Neural cell (in vitro differentiated cells): Measurements from ENCODE around the gene GMEB2. TPM values are rescaled to one million over a fixed set of nuclear protein-coding genes. Genes with fewer than 3 reads are reported as not detected.
"Not testable (repeated sequence)": the region's sequence is repeated elsewhere in the genome, so short reads cannot be mapped to it uniquely, and the experiment has no call there.

Source experiments
- H2AFZ ChIP-seq: fragments of 200-600, 300-800 bp; sonication (generic), shearing (Covaris generic); 2 replicates; pipeline ENCODE4 v1.6.0; 2014; ENCODE audit warnings: low read depth, mild to moderate bottlenecking, antibody characterized with exemption, low read length, moderate library complexity
- H3F3A ChIP-seq: fragments of 200-600 bp; shearing (Covaris generic); 2 replicates; pipeline ENCODE4 v1.6.1; 2016; ENCODE audit warnings: mild to moderate bottlenecking, moderate library complexity, mixed read lengths, antibody characterized with exemption, low read length; ENCODE audit not compliant: insufficient read depth, poor library complexity, severe bottlenecking
- H3K27ac ChIP-seq: fragments of 200-600, 300-800 bp; sonication (generic), shearing (Covaris generic); 2 replicates; pipeline ENCODE4 v1.5.1; 2014; ENCODE audit warnings: mild to moderate bottlenecking, low read length, moderate library complexity
- H3K27me3 ChIP-seq: fragments of 300-800, 200-600 bp; sonication (generic), shearing (Covaris generic); 2 replicates; pipeline ENCODE4 v1.6.0; 2014; ENCODE audit warnings: mild to moderate bottlenecking, low read depth, low read length, moderate library complexity; ENCODE audit not compliant: insufficient read depth
- H3K36me3 ChIP-seq: fragments of 300-800, 200-600 bp; sonication (generic), shearing (Covaris generic); 2 replicates; pipeline ENCODE4 v1.5.1; 2014; ENCODE audit warnings: mild to moderate bottlenecking, antibody characterized with exemption, low read length, moderate library complexity; ENCODE audit not compliant: insufficient read depth
- H3K4me2 ChIP-seq: fragments of 300-800, 200-600 bp; sonication (generic), shearing (Covaris generic); 2 replicates; pipeline ENCODE4 v1.6.0; 2014; ENCODE audit warnings: mild to moderate bottlenecking, low read length
- H3K4me3 ChIP-seq: fragments of 300-800, 200-600 bp; sonication (generic), shearing (Covaris generic); 2 replicates; pipeline ENCODE4 v1.5.1; 2014; ENCODE audit warnings: mild to moderate bottlenecking, low read length, moderate library complexity
- H3K79me2 ChIP-seq: fragments of 200-600 bp; shearing (Covaris generic); replicated peaks from 2 replicates; pipeline ENCODE4 v1.6.0; 2014; ENCODE audit warnings: mild to moderate bottlenecking, low read length, moderate library complexity; ENCODE audit not compliant: insufficient read depth
- H3K9ac ChIP-seq: fragments of 300-800, 200-600 bp; sonication (generic), shearing (Covaris generic); 2 replicates; pipeline ENCODE4 v1.6.1; 2016; ENCODE audit warnings: mild to moderate bottlenecking, low read length, mixed read lengths
- H3K9me2 ChIP-seq: fragments of 200-600 bp; shearing (Covaris generic); 2 replicates; pipeline ENCODE4 v1.6.1; 2016; ENCODE audit warnings: mild to moderate bottlenecking, low read length, mixed read lengths; ENCODE audit not compliant: insufficient read depth
- H3K9me3 ChIP-seq: fragments of 200-600, 300-800 bp; sonication (generic), shearing (Covaris generic); 2 replicates; pipeline ENCODE4 v1.6.1; 2016; ENCODE audit warnings: mild to moderate bottlenecking, mixed run types, low read length, moderate library complexity, mixed read lengths
- H4K20me1 ChIP-seq: fragments of 200-600 bp; shearing (Covaris generic); 2 replicates; pipeline ENCODE4 v1.6.1; 2016; ENCODE audit warnings: mild to moderate bottlenecking, mixed run types; ENCODE audit not compliant: insufficient read depth
- EP300 ChIP-seq: fragments of 450-650 bp; conservative IDR thresholded peaks from 2 replicates; pipeline ENCODE4 v1.6.1; 2014; ENCODE audit warnings: antibody characterized with exemption, mild to moderate bottlenecking, moderate library complexity; ENCODE audit not compliant: poor library complexity, severe bottlenecking
- EZH2 ChIP-seq: fragments of 200-600, 300-800 bp; shearing (Covaris generic), sonication (generic); IDR thresholded peaks from 2 replicates; pipeline ENCODE4 v1.6.1; 2014; ENCODE audit warnings: antibody characterized with exemption, low read length, borderline replicate concordance, mild to moderate bottlenecking; ENCODE audit not compliant: insufficient read depth, poor library complexity, severe bottlenecking
- MXI1 ChIP-seq: fragments of 450-650 bp; conservative IDR thresholded peaks from 2 replicates; pipeline ENCODE4 v1.6.1; 2014; ENCODE audit warnings: antibody characterized with exemption, mild to moderate bottlenecking; ENCODE audit not compliant: poor library complexity, severe bottlenecking
- POLR2AphosphoS5 ChIP-seq: IDR thresholded peaks from 2 replicates; pipeline ENCODE4 v1.6.1; 2012
- RAD21 ChIP-seq: fragments of 450-650 bp; conservative IDR thresholded peaks from 2 replicates; pipeline ENCODE4 v1.6.1; 2014; ENCODE audit warnings: antibody characterized with exemption, mild to moderate bottlenecking, moderate library complexity
- SMC3 ChIP-seq: fragments of 450-650 bp; conservative IDR thresholded peaks from 2 replicates; pipeline ENCODE4 v1.6.1; 2014; ENCODE audit warnings: antibody characterized with exemption, mild to moderate bottlenecking, moderate library complexity; ENCODE audit not compliant: poor library complexity
- TAF1 ChIP-seq: IDR thresholded peaks from 2 replicates; pipeline ENCODE4 v1.6.1; 2012; ENCODE audit warnings: low read depth
- polyA plus RNA-seq: library from polyadenylated mRNA; depleted of rRNA; stranded (reverse); fragments of >200 nt; gene quantifications from 2 replicates; pipeline ENCODE4 v1.2.3, GENCODE V29; 2014
- TF ChIP-seq, protein P1 (sequence below): IDR thresholded peaks from 2 replicates; pipeline ENCODE4 v1.6.1; 2012; ENCODE audit warnings: borderline replicate concordance
- TF ChIP-seq, protein P2 (sequence below): fragments of 450-650 bp; IDR thresholded peaks from 2 replicates; pipeline ENCODE4 v1.5.1; 2014; ENCODE audit warnings: antibody characterized with exemption, mild to moderate bottlenecking, moderate library complexity; ENCODE audit not compliant: poor library complexity, severe bottlenecking

GMEB2 gene
- polyA plus RNA-seq, 1 donor from 2014 or later, result 13.7 TPM

DNA sequence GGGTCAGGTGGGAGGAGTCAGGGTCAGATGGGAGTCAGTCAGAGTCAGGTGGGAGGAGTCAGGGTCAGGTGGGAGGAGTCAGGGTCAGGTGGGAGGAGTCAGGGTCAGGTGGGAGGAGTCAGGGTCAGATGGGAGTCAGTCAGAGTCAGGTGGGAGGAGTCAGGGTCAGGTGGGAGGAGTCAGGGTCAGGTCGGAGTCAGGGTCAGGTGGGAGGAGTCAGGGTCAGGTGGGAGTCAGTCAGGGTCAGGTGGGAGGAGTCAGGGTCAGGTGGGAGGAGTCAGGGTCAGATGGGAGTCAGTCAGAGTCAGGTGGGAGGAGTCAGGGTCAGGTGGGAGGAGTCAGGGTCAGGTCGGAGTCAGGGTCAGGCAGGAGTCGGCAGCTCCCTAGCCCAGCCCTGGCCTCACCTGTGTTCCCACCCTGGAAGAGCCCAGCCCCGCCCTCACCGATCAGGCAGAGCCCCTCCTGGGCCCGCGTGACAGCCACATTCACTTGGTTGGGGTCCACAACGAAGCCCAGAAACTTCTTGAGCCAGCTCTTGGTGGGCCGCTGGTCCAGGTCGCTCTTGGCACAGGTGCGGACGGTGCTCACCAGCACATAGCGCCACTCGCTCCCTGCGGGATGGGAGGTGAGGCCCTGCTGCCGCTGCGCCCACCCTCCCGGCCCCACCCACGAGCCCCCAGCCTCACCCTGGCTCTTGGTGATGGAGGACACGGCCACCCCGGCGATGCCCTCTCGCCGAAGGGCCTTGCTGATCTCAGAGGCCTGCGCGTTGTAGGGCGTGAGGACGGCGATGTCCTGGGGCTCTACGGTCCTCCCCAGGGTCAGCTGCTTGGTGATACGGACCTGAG is 67.2 kb downstream of the GMEB2 start:
- H3K9me2 ChIP-seq, H3K27ac ChIP-seq, H3K4me3 ChIP-seq, H3F3A ChIP-seq, H3K9me3 ChIP-seq, H3K4me2 ChIP-seq, H3K36me3 ChIP-seq, H2AFZ ChIP-seq, H3K79me2 ChIP-seq, H3K27me3 ChIP-seq, H4K20me1 ChIP-seq, H3K9ac ChIP-seq: not testable (repeated sequence)

DNA sequence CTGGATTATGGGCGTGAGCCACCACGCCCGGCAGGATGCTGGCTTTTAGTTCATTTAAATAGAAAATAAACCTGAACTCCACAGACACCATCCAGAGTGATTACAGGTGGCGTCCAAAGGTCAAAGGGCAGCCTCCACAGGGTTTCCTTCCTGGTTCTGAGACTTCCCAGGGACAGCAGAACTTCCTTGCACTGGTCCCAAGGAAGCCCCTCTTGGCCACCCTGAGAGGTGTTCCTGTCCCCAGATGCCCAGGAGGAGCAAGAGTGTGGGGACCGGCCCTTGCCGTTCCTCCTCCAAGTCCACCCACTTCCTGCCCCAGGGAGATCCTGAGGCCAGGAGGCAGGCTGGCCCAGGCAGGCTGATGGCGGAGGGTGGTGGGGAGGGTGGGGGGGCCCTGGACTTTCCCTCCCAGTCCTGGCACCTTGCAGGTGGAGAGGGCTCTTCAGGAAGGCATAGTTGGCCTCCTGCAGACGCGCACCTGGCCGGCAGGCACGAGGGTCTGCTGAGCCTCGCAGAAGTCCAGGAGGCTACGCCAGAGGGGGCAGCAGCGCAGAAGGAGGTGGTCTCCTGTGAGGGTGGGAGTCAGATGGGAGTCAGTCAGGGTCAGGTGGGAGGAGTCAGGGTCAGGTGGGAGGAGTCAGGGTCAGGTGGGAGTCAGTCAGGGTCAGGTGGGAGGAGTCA is 68.0 kb downstream of the GMEB2 start:
- Histone ChIP-seq H3K9me2 (no peaks in the 10 kb centered on the region), H3F3A (no peaks in the 10 kb centered on the region), H3K9me3 (no peaks in the 10 kb centered on the region), H2AFZ (no peak overlapping the region), H4K20me1 (no peaks in the 10 kb centered on the region), H3K36me3 (no peaks in the 10 kb centered on the region), H3K9ac (no peak overlapping the region), H3K4me2 (no peak overlapping the region), H3K4me3 (no peak overlapping the region), H3K79me2 (no peaks in the 10 kb centered on the region), H3K27ac (no peak overlapping the region), H3K27me3 (no peaks in the 10 kb centered on the region)
- TF ChIP-seq EZH2 (no peak), EP300 (no peak), RAD21 (no peak), POLR2AphosphoS5 (no peak), TAF1 (no peak)

DNA sequence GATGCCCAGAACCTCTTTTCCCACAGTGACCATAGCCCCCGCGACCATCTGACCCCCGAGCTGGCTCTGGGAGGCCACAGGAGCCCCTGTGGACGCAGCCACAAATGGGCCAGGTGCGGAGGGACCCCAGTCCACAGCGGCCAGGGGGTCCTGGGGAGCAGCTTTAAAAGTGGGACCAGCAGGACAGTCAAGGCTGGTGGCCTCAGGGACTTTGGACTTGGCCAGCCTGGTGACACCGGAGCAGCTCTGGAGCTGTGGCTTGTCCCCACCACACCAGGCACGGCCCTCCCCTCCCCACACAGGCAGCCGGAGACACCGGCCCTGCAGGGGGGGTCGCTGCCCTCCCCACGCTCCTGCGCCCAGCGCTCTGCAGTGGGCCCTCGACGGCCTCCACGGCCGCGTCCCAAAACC is 69.4 kb downstream of the GMEB2 start:
- Histone ChIP-seq H3F3A (no peaks in the 10 kb centered on the region), H3K27me3 (no peaks in the 10 kb centered on the region), H3K79me2 (no peaks in the 10 kb centered on the region), H3K27ac (no peak overlapping the region), H3K9me2 (no peaks in the 10 kb centered on the region), H3K4me3 (no peak overlapping the region), H3K9me3 (no peaks in the 10 kb centered on the region), H4K20me1 (no peaks in the 10 kb centered on the region), H3K9ac (no peak overlapping the region), H3K4me2 (no peak overlapping the region), H3K36me3 (no peaks in the 10 kb centered on the region), H2AFZ (no peak overlapping the region)
- TF ChIP-seq EP300 (no peak), TAF1 (no peak), EZH2 (no peak), POLR2AphosphoS5 (no peak), MXI1 (no peak), SMC3 (no peak), RAD21 (no peak)
- TF ChIP-seq, protein P1, sequence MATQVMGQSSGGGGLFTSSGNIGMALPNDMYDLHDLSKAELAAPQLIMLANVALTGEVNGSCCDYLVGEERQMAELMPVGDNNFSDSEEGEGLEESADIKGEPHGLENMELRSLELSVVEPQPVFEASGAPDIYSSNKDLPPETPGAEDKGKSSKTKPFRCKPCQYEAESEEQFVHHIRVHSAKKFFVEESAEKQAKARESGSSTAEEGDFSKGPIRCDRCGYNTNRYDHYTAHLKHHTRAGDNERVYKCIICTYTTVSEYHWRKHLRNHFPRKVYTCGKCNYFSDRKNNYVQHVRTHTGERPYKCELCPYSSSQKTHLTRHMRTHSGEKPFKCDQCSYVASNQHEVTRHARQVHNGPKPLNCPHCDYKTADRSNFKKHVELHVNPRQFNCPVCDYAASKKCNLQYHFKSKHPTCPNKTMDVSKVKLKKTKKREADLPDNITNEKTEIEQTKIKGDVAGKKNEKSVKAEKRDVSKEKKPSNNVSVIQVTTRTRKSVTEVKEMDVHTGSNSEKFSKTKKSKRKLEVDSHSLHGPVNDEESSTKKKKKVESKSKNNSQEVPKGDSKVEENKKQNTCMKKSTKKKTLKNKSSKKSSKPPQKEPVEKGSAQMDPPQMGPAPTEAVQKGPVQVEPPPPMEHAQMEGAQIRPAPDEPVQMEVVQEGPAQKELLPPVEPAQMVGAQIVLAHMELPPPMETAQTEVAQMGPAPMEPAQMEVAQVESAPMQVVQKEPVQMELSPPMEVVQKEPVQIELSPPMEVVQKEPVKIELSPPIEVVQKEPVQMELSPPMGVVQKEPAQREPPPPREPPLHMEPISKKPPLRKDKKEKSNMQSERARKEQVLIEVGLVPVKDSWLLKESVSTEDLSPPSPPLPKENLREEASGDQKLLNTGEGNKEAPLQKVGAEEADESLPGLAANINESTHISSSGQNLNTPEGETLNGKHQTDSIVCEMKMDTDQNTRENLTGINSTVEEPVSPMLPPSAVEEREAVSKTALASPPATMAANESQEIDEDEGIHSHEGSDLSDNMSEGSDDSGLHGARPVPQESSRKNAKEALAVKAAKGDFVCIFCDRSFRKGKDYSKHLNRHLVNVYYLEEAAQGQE, result no peak
- TF ChIP-seq, protein P2, sequence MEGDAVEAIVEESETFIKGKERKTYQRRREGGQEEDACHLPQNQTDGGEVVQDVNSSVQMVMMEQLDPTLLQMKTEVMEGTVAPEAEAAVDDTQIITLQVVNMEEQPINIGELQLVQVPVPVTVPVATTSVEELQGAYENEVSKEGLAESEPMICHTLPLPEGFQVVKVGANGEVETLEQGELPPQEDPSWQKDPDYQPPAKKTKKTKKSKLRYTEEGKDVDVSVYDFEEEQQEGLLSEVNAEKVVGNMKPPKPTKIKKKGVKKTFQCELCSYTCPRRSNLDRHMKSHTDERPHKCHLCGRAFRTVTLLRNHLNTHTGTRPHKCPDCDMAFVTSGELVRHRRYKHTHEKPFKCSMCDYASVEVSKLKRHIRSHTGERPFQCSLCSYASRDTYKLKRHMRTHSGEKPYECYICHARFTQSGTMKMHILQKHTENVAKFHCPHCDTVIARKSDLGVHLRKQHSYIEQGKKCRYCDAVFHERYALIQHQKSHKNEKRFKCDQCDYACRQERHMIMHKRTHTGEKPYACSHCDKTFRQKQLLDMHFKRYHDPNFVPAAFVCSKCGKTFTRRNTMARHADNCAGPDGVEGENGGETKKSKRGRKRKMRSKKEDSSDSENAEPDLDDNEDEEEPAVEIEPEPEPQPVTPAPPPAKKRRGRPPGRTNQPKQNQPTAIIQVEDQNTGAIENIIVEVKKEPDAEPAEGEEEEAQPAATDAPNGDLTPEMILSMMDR, result no peak
